GM21737 (cell line): Measurements from ENCODE around the gene CDK6.
"Not testable (repeated sequence)": the region's sequence is repeated elsewhere in the genome, so short reads cannot be mapped to it uniquely, and the experiment has no call there.

Experiments
- ATAC-seq: cut with Tn5 transposase; IDR thresholded peaks from one replicate; pipeline ENCODE4 v1.9.1; 2021; ENCODE audit warnings: mild to moderate bottlenecking, moderate library complexity; ENCODE audit not compliant: unreplicated experiment

CDK6 gene

GRCh38 chr7:92836489-92836999 is at the start of gene CDK6:
Gene CDK6 (minus strand): TSS chr7:92836573. CDS start chr7:92833323, 3,250 bp downstream.
- ATAC-seq, result peak; percentile 25

- ATAC-seq, result not testable (repeated sequence)
These were observed 49.7 kb upstream of the CDK6 start for GRCh38 chr7:92886039-92886438.

GRCh38 chr7:92884218-92884617 is 47.8 kb upstream of the CDK6 start:
- no peak for ATAC-seq

- ATAC-seq, result no peak
These were observed 46.4 kb upstream of the CDK6 start for GRCh38 chr7:92882760-92883159.

GRCh38 chr7:92881091-92881485 is 44.7 kb upstream of the CDK6 start:
- ATAC-seq, result no peak

- no peak for ATAC-seq
These were observed 44.1 kb upstream of the CDK6 start for GRCh38 chr7:92880212-92881090.

- no peak for ATAC-seq
These were observed 41.0 kb upstream of the CDK6 start for GRCh38 chr7:92877367-92877766.

- ATAC-seq, result no peak
These were observed 40.5 kb upstream of the CDK6 start for GRCh38 chr7:92876836-92877235.

GRCh38 chr7:92875719-92876118 is 39.3 kb upstream of the CDK6 start:
- ATAC-seq, result no peak

- no peak for ATAC-seq
These were observed 38.8 kb upstream of the CDK6 start for GRCh38 chr7:92875173-92875572.

GRCh38 chr7:92874567-92874966 is 38.2 kb upstream of the CDK6 start:
- ATAC-seq, result no peak

- ATAC-seq, result no peak
These were observed 37.4 kb upstream of the CDK6 start for GRCh38 chr7:92873776-92874175.

GRCh38 chr7:92872701-92873100 is 36.3 kb upstream of the CDK6 start:
- no peak for ATAC-seq

- no peak for ATAC-seq
These were observed 32.4 kb upstream of the CDK6 start for GRCh38 chr7:92868683-92869293.

GRCh38 chr7:92864169-92864568 is 27.8 kb upstream of the CDK6 start:
- not testable (repeated sequence) for ATAC-seq

- ATAC-seq, result no peak
These were observed 20.1 kb upstream of the CDK6 start for GRCh38 chr7:92856436-92856835.

- no peak for ATAC-seq
These were observed 18.3 kb upstream of the CDK6 start for GRCh38 chr7:92854501-92855238.

- no peak for ATAC-seq
These were observed 15.4 kb upstream of the CDK6 start for GRCh38 chr7:92851732-92852131.

GRCh38 chr7:92850516-92850915 is 14.1 kb upstream of the CDK6 start:
- no peak for ATAC-seq

GRCh38 chr7:92849322-92849721 is 12.9 kb upstream of the CDK6 start:
- no peak for ATAC-seq

- ATAC-seq, result no peak
These were observed 12.5 kb upstream of the CDK6 start for GRCh38 chr7:92848851-92849250.
